A204.1 (cell line): ENCODE data around the gene ZNF672.

Source experiments
- FAIRE-seq: peaks from 2 replicates; lab custom pipeline; 2012; peaks lifted over from hg19 to GRCh38; lab: Jason Lieb, UNC

Gene ZNF672

DNA sequence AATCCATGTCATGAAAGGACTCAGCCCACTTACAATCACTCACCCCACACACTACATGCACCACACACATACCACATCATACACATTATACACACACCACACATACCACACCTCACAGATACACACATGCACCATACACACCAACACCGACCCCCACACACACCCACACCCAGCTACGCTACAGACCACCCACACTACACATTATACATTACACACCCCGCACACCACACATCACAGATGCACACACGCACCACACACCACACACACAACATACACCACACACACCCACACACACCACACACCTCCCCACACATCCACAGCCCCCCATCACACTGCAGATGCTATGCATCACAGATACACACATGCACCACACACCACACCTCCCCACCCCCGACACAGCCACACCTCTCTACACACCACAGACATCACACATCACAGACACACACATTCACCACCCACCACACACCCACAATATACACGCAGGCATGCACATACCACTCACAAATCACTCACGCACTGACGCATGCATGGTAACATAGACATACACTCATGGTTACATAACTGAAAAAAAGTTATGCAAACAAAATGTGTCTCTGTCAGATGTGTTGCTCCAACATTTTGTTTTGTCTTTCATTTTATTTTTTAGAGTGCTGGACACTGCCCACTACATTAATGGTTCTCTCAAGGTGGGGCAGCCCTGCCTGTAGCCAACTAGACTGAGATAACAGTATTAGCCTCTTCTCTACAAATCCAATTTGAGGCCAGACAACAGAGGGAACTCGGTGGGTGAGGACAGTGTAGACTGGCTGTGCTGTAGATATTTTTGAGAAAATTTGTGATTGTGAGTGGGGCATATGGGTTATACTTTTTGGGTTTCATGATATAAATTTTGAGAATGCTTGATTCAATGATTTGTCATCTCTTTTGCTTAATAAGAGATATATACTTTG lies 52.8 kb downstream of the ZNF672 start:
- no peak for FAIRE-seq

DNA sequence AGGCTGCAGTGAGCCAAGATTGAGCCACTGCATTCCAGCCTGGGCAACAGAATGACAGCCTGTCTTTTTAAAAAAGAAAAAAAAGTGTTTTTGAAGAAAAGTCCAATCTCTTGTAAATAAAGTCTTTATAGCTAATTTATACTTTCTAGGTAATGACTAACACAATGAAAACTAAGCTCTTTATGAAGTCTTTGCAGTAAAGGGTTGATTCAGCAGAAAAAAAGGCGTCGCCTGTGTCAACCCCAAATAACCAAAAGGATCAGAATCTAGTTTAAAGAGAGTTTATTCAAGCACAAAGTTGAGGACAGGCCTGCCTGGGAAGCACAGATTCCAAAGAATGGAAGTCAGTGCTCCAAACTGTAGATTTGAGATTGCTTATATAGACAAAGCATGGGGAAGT lies 53.7 kb downstream of the ZNF672 start:
- FAIRE-seq, result no peak

DNA sequence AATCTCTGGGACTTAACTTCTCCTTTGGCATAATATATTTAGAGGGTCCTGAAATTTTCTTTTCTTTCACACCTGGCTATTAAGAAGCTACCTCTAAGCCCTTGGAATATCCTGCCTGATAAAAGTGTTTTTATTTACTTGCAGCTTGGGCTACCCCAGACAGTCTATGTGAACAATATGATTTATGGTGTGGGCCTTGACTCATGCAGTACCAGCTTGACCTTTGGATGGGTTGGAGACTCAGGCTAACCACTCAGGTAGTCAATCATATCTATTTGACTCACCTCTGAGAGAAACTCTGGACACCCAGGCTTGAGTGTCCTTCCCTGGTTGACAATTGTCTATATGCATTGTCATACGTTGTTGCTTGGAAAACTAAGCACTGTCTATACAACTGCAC lies 54.6 kb downstream of the ZNF672 start:
- FAIRE-seq, result no peak

DNA sequence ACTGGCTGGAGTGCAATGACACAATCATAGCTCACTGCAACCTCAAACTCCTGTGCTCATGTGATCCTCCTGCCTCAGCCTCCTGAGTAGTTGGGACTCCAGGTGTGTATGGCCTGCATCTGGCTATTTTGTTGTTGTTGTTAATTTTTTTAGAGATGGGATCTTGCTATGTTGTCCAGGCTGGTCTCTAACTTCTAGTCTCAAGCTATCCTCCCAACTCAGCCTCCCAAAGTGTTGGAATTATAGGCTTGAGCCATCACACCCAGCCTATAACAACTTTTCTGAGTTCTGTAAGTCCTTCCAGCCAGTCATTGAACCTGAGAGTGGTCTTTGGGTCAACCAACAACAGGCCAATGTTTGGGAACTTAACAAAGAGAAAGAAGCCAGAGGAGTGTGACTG lies 56.8 kb downstream of the ZNF672 start:
- no peak for FAIRE-seq

DNA sequence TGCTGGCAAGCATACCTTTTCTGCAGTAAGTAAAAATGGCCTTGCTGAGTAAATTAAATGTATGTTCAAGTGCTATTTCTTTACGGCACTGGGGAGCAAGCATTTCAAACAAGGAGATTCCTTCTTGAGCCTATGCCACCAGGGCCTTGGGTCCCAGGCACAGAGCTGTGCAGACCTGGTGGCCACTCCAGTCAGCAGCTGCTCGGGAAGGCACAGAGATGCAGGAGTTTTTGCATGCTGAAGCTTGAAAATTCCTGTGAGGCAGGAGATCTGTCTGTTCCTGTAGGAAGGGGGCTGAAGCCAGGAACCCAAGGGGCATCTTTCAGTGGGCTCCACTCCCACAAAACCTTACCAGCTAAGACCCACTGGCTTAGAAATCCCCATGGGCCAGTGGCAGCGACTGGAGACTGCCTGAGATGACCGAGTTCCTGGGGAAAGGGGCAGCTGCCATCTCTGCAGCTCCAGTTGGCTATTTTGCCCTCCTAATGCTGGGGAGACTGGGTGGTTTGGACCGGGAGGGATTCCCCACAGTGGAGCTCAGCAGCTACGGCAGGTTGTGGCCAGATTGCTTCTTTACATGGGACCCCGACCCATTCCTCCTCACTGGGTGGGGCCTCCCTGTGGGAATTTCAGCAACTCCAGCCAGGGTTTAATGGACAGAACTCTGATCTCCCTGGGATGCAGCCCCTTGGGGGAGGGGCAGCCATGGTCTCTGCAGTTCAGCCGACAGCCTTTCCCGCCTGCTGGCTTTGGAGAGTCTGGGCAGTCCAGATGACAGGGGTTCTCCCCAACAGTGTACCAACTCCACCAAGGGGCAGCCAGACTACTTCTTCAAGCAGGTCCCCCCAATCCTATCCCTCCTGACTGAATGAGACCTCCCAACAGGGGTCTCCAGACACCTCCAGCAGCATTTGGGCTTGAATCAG lies 59.7 kb downstream of the ZNF672 start:
- no peak for FAIRE-seq
